Measurements from ENCODE around the gene PMS1. TPM values are rescaled to one million over a fixed set of nuclear protein-coding genes. Genes with fewer than 3 reads are reported as not detected.

PMS1 gene
- total RNA-seq, 1 experiment from 2014 or later = 10.4 TPM

Other genes starting within 250 kb of the PMS1 start
- gene SLC40A1, start 203.7 kb upstream of the PMS1 start, total RNA-seq (2014; rRNA removed; shearing (Covaris generic)) = 85.1 and 87.6 TPM in 2 replicates
- 20.0 and 20.9 TPM in 2 replicates for gene ASNSD1, start 123.0 kb upstream of the PMS1 start, total RNA-seq (2014; rRNA removed; shearing (Covaris generic))
- gene ANKAR, start 109.8 kb upstream of the PMS1 start, total RNA-seq (2014; rRNA removed; shearing (Covaris generic)) = 0.94 and 2.7 TPM in 2 replicates
- 1.9 and 2.3 TPM in 2 replicates for gene OSGEPL1, start 21.7 kb upstream of the PMS1 start, total RNA-seq (2014; rRNA removed; shearing (Covaris generic))
- gene ORMDL1, start 111 bp upstream of the PMS1 start, total RNA-seq (2014; rRNA removed; shearing (Covaris generic)) = 29.6 and 32.9 TPM in 2 replicates